AG04449 (cell line): Measurements from ENCODE around the gene CADM1.

Experiments used
- CTCF ChIA-PET: fragments of 350-600 bp; formaldehyde crosslinking; extraction: SDS; loops from one replicate; lab custom pipeline; 2021; ENCODE audit warnings: antibody characterized with exemption; lab: Yijun Ruan, JAX
- POLR2A ChIA-PET: fragments of 400-600, 350-600 bp; formaldehyde crosslinking; extraction: SDS; loops from one replicate; lab custom pipeline; 2020; ENCODE audit warnings: antibody characterized with exemption, inconsistent platforms; lab: Yijun Ruan, JAX
- DNase-seq: peaks from one replicate; pipeline ENCODE4 v3.0.0-alpha.2; 2010; ENCODE audit warnings: low read depth, low spot score
- H3K4me3 ChIP-seq: 2 replicates; pipeline ENCODE4 v1.5.1; 2011; ENCODE audit warnings: low read depth, mild to moderate bottlenecking, control low read depth, low read length
- TF ChIP-seq, protein P1 (sequence below): IDR thresholded peaks from one replicate; pipeline ENCODE4 v1.5.1; 2011; ENCODE audit warnings: mild to moderate bottlenecking, moderate library complexity, low read length, control low read depth, inconsistent platforms; ENCODE audit not compliant: insufficient read depth; ENCODE audit errors: missing control alignments

CADM1 gene

DNA sequence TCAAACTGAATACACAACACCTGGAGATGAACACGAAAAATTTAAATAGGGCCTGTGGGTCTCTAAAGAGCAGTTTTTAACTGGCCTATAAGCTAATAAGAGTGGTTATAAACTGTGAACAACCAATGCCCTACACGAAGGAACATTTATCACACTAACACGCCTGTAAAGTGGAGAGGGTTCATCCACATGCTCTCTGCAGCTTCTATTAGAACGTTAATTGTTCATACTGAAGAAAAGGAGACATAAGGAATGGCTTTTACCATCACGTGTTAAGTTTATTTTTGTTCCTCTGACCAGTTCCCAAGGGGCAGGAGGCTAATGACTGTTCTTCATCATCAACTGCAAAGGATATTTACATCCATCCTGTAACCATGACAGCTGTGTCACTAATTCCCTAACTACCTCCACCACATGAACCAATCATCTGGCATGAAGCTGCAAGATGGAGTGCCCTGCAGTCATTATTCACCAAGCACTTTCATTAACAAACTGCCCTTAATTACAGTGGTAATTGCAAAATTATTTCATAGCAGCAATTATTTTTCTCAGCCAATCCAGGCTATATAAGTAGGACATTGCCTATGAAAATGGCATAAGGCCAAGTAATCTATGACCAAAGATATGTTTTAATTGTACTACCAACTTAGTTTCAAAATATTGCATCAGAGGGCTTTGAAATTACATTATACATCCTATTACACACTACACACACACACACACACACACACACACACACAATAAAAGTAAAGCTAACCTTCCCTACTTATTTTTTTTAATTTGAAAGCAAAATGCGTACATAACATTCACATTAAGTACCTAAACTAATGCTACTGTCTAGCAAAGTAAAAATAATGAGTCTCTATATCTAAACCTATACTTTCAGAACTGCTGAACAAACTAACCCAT, 186.7 kb downstream of the CADM1 start:
- POLR2A ChIA-PET: no interaction called here
- H3K4me3 ChIP-seq: no peak overlapping the region
- DNase-seq: no peak
- CTCF ChIA-PET: no interaction called here
- TF ChIP-seq, protein P1, sequence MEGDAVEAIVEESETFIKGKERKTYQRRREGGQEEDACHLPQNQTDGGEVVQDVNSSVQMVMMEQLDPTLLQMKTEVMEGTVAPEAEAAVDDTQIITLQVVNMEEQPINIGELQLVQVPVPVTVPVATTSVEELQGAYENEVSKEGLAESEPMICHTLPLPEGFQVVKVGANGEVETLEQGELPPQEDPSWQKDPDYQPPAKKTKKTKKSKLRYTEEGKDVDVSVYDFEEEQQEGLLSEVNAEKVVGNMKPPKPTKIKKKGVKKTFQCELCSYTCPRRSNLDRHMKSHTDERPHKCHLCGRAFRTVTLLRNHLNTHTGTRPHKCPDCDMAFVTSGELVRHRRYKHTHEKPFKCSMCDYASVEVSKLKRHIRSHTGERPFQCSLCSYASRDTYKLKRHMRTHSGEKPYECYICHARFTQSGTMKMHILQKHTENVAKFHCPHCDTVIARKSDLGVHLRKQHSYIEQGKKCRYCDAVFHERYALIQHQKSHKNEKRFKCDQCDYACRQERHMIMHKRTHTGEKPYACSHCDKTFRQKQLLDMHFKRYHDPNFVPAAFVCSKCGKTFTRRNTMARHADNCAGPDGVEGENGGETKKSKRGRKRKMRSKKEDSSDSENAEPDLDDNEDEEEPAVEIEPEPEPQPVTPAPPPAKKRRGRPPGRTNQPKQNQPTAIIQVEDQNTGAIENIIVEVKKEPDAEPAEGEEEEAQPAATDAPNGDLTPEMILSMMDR: no peak

DNA sequence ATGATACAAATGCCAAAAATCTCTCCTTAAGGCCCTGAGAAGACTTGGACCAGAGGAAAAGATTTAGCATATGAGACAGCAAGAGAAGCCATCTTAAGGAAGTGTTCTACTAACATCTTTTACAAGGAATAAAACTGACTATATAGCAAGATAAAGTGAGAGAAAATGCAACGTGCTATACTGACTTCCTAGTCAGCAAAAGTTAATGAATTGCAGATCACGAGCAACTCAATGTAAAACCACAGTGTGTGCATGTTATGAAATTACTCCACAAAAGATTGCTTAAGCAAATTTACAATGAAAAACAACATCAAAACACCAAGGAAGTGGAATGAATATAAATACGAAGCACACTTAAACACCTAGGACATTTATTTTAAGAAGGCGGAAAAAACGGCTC, 187.5 kb downstream of the CADM1 start:
- POLR2A ChIA-PET: no interaction called here
- TF ChIP-seq, protein P1: no peak
- CTCF ChIA-PET: interaction anchor here (0.6 to 1.0 kb wide), 2 partner anchors 16 to 152 kb away, joined by 3 read pairs; no protein-coding TSS in a partner anchor
- H3K4me3 ChIP-seq: no peak overlapping the region
- no peak for DNase-seq

- ChIA-PET CTCF (interaction anchor here (1.0 to 3.9 kb wide), 3 partner anchors 8 to 145 kb away, joined by 4 to 17 read pairs (median 4); no protein-coding TSS in a partner anchor), POLR2A (interaction anchor here (0.6 kb wide), 1 partner anchor 447 kb away, joined by 3 read pairs; no protein-coding TSS in a partner anchor)
- TF ChIP-seq, protein P1: no peak
Measured at GRCh38 chr11:115314330-115314920, 189.8 kb downstream of the CADM1 start.

GRCh38 chr11:115313224-115313838, 190.9 kb downstream of the CADM1 start:
- no peak overlapping the region for H3K4me3 ChIP-seq
- ChIA-PET POLR2A (no interaction called here), CTCF (interaction anchor here (1.0 to 3.9 kb wide), 3 partner anchors 9 to 144 kb away, joined by 4 to 17 read pairs (median 4); no protein-coding TSS in a partner anchor)
- TF ChIP-seq, protein P1: no peak
- no peak for DNase-seq

More at GRCh38 chr11:115314330-115314920, 189.8 kb downstream of the CADM1 start:
- no peak overlapping the region for H3K4me3 ChIP-seq
- DNase-seq: no peak

DNA sequence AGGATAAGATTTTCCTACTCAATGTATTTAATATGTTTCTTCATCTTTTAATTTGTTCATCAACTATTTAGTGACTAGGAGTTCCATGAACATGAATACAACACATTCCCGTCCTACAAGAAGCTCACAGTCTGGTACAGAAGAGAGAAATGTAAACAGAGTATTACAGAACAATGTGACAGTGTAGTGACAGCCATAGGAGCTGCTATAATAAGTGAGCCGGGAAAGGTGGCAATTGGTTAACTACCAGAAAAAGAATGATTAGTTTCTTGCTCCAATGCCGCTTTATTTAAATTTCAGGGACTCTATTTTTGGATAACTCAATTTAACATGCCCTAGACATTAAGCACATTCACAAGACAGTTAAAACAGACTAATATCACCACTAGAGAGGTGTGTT, 192.3 kb downstream of the CADM1 start:
- POLR2A ChIA-PET: no interaction called here
- CTCF ChIA-PET: interaction anchor here (3.9 kb wide), 1 partner anchor 13 kb away, joined by 17 read pairs; no protein-coding TSS in a partner anchor
- TF ChIP-seq, protein P1: no peak
- H3K4me3 ChIP-seq: no peak overlapping the region
- no peak for DNase-seq
